Suprapubic skin (tissue), 4 donors: Measurements from ENCODE around the gene NCL.

Experiments
- CTCF ChIP-seq, 2 donors: fragments of 200-600 bp in 1 of 2; fragments of 450-650 bp in 1 of 2; sonication (generic) in 1 of 2; IDR thresholded peaks; one replicate each; pipeline ENCODE4 v1.5.1; 2016 to 2019; ENCODE audit warnings: antibody characterized with exemption in 2 of 2, mild to moderate bottlenecking in 1 of 2, moderate library complexity in 1 of 2
- POLR2A ChIP-seq, 2 donors: fragments of 450-650 bp; IDR thresholded peaks; one replicate each; pipeline ENCODE4 v1.6.1; 2017; ENCODE audit warnings: antibody characterized with exemption in 2 of 2, mild to moderate bottlenecking in 2 of 2, moderate library complexity in 2 of 2
- POLR2AphosphoS5 ChIP-seq, 3 donors: sonication (generic); formaldehyde crosslinking; IDR thresholded peaks; one replicate each; pipeline ENCODE4 v1.6.1; 2017; ENCODE audit warnings: antibody characterized with exemption in 3 of 3

- TF ChIP-seq CTCF (IDR thresholded peaks at IDR 0.05): no peak
- TF ChIP-seq POLR2A (IDR thresholded peaks at IDR 0.05): no peak
- TF ChIP-seq POLR2AphosphoS5 (IDR thresholded peaks at IDR 0.05): no peak
Observed at GRCh38 chr2:231476920-231477319, 12.6 kb upstream of the NCL start.
